Activated B cell treated with CpG ODN at 0.5 μM for 24 hours (primary cell): ENCODE measurements around the gene FAF2. TPM values are rescaled to one million over a fixed set of nuclear protein-coding genes. Genes with fewer than 3 reads are reported as not detected.

Experiments used
- ATAC-seq: fragments of 200-7000 bp; cut with Tn5 transposase; one replicate; pipeline ENCODE4 v1.10.0; 2021; ENCODE audit warnings: low read depth, mild to moderate bottlenecking, moderate library complexity
- CTCF ChIA-PET: fragments of 350-600 bp; sonication (Branson Sonifier 250); formaldehyde crosslinking; loops from one replicate; lab custom pipeline; 2021; ENCODE audit warnings: antibody characterized with exemption; lab: Charles Lee
- POLR2A ChIA-PET: fragments of 350-600 bp; sonication (Branson Sonifier 250); formaldehyde crosslinking; loops from one replicate; lab custom pipeline; 2021; ENCODE audit warnings: antibody characterized with exemption; lab: Charles Lee
- DNase-seq: peaks from one replicate; pipeline ENCODE4 v3.0.0; 2022
- H3K27ac Mint-ChIP-seq: one replicate; pipeline ENCODE4 v1.8.0; 2020; ENCODE audit warnings: mixed read lengths
- H3K27me3 Mint-ChIP-seq: one replicate; pipeline ENCODE4 v1.8.0; 2021; ENCODE audit warnings: mixed read lengths
- H3K36me3 Mint-ChIP-seq: one replicate; pipeline ENCODE4 v1.8.0; 2021; ENCODE audit warnings: low read depth, mixed read lengths
- H3K4me1 Mint-ChIP-seq: one replicate; pipeline ENCODE4 v1.8.0; 2021; ENCODE audit warnings: mixed read lengths
- H3K4me3 Mint-ChIP-seq: one replicate; pipeline ENCODE4 v1.8.0; 2020; ENCODE audit warnings: mild to moderate bottlenecking, mixed read lengths
- H3K9me3 Mint-ChIP-seq: one replicate; pipeline ENCODE4 v1.8.0; 2020; ENCODE audit warnings: mixed read lengths
- CTCF ChIP-seq: fragments of 200-600 bp; IDR thresholded peaks from one replicate; pipeline ENCODE4 v1.8.0; 2022; ENCODE audit warnings: antibody characterized with exemption, mild to moderate bottlenecking
- intact Hi-C: fragments of 100-400 bp; cut with micrococcal nuclease; formaldehyde crosslinking; loops from one replicate; pipeline ENCODE4 v1.15.1; 2024
- total RNA-seq: library from RNA; stranded (reverse); gene quantifications from 2 replicates; pipeline ENCODE4 v1.2.3, GENCODE V29; 2022

FAF2 gene
- total RNA-seq, 1 donor from 2014 or later = 39.0 TPM

DNA sequence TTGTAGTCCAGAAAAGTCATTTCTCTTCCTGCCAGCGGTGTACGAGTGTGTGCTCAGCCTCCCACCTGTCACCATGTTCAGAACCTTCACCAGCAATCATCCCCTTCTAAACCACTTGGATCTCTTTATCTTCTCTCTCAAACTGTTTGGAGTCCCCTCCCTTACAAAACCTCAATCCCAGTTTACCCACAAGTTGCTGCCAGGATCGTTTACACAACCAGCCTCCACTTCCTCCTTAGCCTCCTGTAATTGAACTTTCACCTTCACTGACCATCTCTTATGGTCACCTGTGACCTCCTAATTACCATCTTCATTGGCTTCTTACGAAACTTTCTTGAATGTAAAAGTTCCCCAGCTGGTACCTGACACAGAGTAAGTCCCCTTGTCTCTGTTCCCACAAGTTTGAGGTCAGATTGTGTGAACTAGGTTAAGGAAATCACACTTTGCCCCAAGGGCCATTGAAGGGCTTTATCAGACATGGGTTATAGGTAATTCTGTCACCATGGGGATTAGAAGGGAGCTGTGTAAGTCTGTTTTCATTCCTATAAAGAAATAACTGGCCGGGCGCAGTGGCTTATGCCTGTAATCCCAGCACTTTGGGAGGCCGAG lies 69.0 kb downstream of the FAF2 start:
- no peak for TF ChIP-seq CTCF

GRCh38 chr5:176519810-176520720 lies 71.9 kb downstream of the FAF2 start:
- no peak for TF ChIP-seq CTCF
- Mint-ChIP-seq H3K27me3 (no peaks in the 10 kb centered on the region), H3K27ac (no peak overlapping the region), H3K9me3 (no peaks in the 10 kb centered on the region), H3K36me3 (no peaks in the 10 kb centered on the region), H3K4me1 (peaks cover 26% of the 10 kb centered on the region), H3K4me3 (no peak overlapping the region)
- ChIA-PET POLR2A (no interaction called here), CTCF (no interaction called here)
- DNase-seq (no peak), ATAC-seq (no peak)
- intact Hi-C loops = no loop called here

More for the DNA sequence above, 69.0 kb downstream of the FAF2 start:
- H3K27ac Mint-ChIP-seq = no peak overlapping the region
- no peak for ATAC-seq
- CTCF ChIA-PET = interaction anchor here (0.8 kb wide), 1 partner anchor 14 kb away, joined by 3 read pairs; no protein-coding TSS in a partner anchor
- POLR2A ChIA-PET = no interaction called here
- H3K9me3 Mint-ChIP-seq = no peaks in the 10 kb centered on the region
- peaks cover 24% of the 10 kb centered on the region for H3K4me1 Mint-ChIP-seq
- H3K27me3 Mint-ChIP-seq = no peaks in the 10 kb centered on the region
- no peak overlapping the region for H3K4me3 Mint-ChIP-seq
- no peak for DNase-seq
- H3K36me3 Mint-ChIP-seq = no peaks in the 10 kb centered on the region
- intact Hi-C loops = no loop called here

DNA sequence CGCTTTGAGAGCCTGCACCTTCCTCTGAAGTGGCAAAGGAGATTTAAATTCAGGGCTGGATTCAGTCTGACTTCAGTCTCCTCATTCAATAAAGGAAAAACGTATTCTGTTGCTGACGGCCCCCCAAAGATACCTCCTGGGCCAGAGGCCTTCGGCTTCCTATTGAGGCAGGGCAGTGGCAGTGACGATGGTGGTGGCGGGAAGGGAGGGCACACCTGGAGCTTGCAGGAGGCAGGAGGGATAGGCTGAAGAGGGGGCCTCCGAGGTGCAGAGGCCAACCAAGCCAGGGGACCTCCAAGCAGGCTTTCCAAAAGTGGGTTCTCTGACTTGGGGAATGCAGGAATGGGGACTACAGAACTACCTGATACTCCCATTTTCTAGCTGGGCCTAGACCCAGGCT lies 73.1 kb downstream of the FAF2 start:
- Mint-ChIP-seq H3K27me3 (no peaks in the 10 kb centered on the region), H3K4me3 (no peak overlapping the region), H3K9me3 (no peaks in the 10 kb centered on the region), H3K4me1 (peaks cover 21% of the 10 kb centered on the region), H3K36me3 (peaks cover 3% of the 10 kb centered on the region), H3K27ac (no peak overlapping the region)
- no peak for TF ChIP-seq CTCF
- POLR2A ChIA-PET = no interaction called here
- intact Hi-C loops = no loop called here
- CTCF ChIA-PET = interaction anchor here (1.0 kb wide), 1 partner anchor 34 kb away, joined by 3 read pairs; no protein-coding TSS in a partner anchor
- no peak for DNase-seq
- no peak for ATAC-seq

DNA sequence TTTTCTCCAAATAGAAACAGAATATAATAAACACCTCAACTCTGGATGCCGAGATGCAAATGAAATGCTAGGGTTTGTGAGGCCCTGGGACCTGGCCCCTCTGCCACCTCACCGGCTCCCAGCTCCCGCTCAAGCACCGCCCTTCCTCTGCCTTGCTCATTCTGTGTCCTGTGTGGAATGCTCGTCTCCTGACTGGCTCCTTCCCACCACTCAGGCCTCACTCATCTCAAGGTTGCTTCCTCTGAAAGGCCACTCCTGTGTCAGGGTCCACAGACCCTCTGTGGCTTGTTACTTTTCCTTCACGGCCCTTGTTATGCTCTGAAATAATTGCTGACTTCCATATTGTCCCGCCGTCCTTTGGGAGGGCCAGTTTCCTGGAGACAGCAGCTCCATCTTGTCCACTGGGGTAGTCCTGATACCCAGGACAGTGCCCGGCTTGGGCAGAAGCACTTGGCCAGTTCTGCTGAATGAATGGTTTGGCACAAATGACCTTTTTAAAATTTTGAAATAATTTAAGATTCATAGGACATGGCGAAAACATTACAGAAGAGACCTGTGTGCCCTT lies 73.6 kb downstream of the FAF2 start:
- ATAC-seq = no peak
- no peak for DNase-seq
- H3K9me3 Mint-ChIP-seq = no peaks in the 10 kb centered on the region
- peaks cover 7% of the 10 kb centered on the region for H3K36me3 Mint-ChIP-seq
- H3K4me3 Mint-ChIP-seq = no peak overlapping the region
- no peaks in the 10 kb centered on the region for H3K27me3 Mint-ChIP-seq
- intact Hi-C loops = no loop called here
- ChIA-PET CTCF (interaction anchor here (1.0 kb wide), 1 partner anchor 35 kb away, joined by 3 read pairs; no protein-coding TSS in a partner anchor), POLR2A (no interaction called here)
- H3K27ac Mint-ChIP-seq = no peak overlapping the region
- no peak for TF ChIP-seq CTCF
- H3K4me1 Mint-ChIP-seq = peaks cover 21% of the 10 kb centered on the region

DNA sequence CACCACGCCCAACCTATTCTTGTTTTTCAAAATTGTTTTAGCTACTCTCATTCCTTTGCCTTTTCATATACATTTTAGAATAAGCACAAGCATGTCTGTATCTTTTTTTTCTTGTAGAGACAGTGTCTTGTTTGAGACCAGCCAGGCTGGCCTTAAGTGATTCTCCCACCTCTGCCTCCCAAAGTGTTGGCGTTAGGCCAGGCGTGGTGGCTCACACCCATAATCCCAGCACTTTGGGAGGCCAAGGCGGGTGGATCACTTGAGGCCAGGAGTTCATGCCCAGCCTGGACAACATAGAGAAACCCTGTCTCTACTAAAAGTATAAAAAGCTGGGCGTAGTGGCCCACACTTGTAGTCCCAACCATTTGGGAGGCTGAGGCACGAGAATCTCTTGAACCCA lies 76.0 kb downstream of the FAF2 start:
- H3K27ac Mint-ChIP-seq = no peak overlapping the region
- no peaks in the 10 kb centered on the region for H3K9me3 Mint-ChIP-seq
- H3K4me1 Mint-ChIP-seq = peaks cover 25% of the 10 kb centered on the region

More for the DNA sequence above, 76.0 kb downstream of the FAF2 start:
- H3K27me3 Mint-ChIP-seq = no peaks in the 10 kb centered on the region
- intact Hi-C loops = no loop called here
- H3K36me3 Mint-ChIP-seq = peaks cover 23% of the 10 kb centered on the region
- no peak for TF ChIP-seq CTCF
- ChIA-PET CTCF (no interaction called here), POLR2A (interaction anchor here (2.3 kb wide), 1 partner anchor 13 kb away, joined by 10 read pairs; the partner anchor contains the start of gene RNF44)
- DNase-seq = no peak
- no peak for ATAC-seq
- no peak overlapping the region for H3K4me3 Mint-ChIP-seq
